OCI-LY1 (cell line): ENCODE results near the gene SMIM22.

Experiments
- H2AFZ ChIP-seq: fragments of 200-600 bp; sonication (generic), shearing (Covaris generic); 2 replicates; pipeline ENCODE4 v1.6.0; 2014; ENCODE audit warnings: antibody characterized with exemption, mild to moderate bottlenecking, low read length
- H3F3A ChIP-seq: fragments of 200-600 bp; sonication (generic), shearing (Covaris generic); 2 replicates; pipeline ENCODE4 v1.6.0; 2014; ENCODE audit warnings: mild to moderate bottlenecking, antibody characterized with exemption, low read length, moderate library complexity; ENCODE audit not compliant: insufficient read depth
- H3K27ac ChIP-seq: fragments of 200-600 bp; sonication (generic); 2 replicates; pipeline ENCODE4 v1.5.1; 2014; ENCODE audit warnings: low read length, mixed run types, mild to moderate bottlenecking, low read depth; ENCODE audit not compliant: poor library complexity, severe bottlenecking
- H3K27me3 ChIP-seq: fragments of 200-600 bp; sonication (generic); 2 replicates; pipeline ENCODE4 v1.6.0; 2014; ENCODE audit warnings: antibody characterized with exemption, mild to moderate bottlenecking, low read length, moderate library complexity; ENCODE audit not compliant: insufficient read depth
- H3K36me3 ChIP-seq: fragments of 200-600 bp; sonication (generic); 2 replicates; pipeline ENCODE4 v1.6.1; 2014; ENCODE audit warnings: mild to moderate bottlenecking, antibody characterized with exemption, low read length, moderate library complexity, mixed read lengths; ENCODE audit not compliant: insufficient read depth
- H3K4me1 ChIP-seq: fragments of 200-600 bp; sonication (generic); 2 replicates; pipeline ENCODE4 v1.5.1; 2014; ENCODE audit warnings: mild to moderate bottlenecking, low read length, moderate library complexity; ENCODE audit not compliant: insufficient read depth, severe bottlenecking
- H3K4me2 ChIP-seq: fragments of 200-600 bp; sonication (generic), shearing (Covaris generic); 2 replicates; pipeline ENCODE4 v1.6.1; 2014; ENCODE audit warnings: low read length
- H3K4me3 ChIP-seq: fragments of 200-600 bp; sonication (generic); 2 replicates; pipeline ENCODE4 v1.5.1; 2014; ENCODE audit warnings: low read length, low read depth, mild to moderate bottlenecking, mixed read lengths; ENCODE audit not compliant: poor library complexity, severe bottlenecking
- H3K79me2 ChIP-seq: fragments of 200-600 bp; shearing (Covaris generic); 2 replicates; pipeline ENCODE4 v1.6.1; 2016; ENCODE audit warnings: mixed run types, low read length, mixed read lengths; ENCODE audit not compliant: insufficient read depth
- H3K9ac ChIP-seq: fragments of 200-600 bp; sonication (generic), shearing (Covaris generic); 2 replicates; pipeline ENCODE4 v1.6.1; 2014; ENCODE audit warnings: mild to moderate bottlenecking, low read length, mixed read lengths
- H3K9me2 ChIP-seq: fragments of 200-600 bp; sonication (generic), shearing (Covaris generic); 2 replicates; pipeline ENCODE4 v1.6.1; 2014; ENCODE audit warnings: low read depth, mild to moderate bottlenecking, low read length, mixed read lengths
- H3K9me3 ChIP-seq: fragments of 200-600 bp; shearing (Covaris generic); 2 replicates; pipeline ENCODE4 v1.6.1; 2014; ENCODE audit warnings: low read length, mixed read lengths
- H4K20me1 ChIP-seq: fragments of 200-600 bp; sonication (generic), shearing (Covaris generic); 2 replicates; pipeline ENCODE4 v1.6.0; 2016; ENCODE audit warnings: mild to moderate bottlenecking, low read length; ENCODE audit not compliant: insufficient read depth
- EZH2 ChIP-seq: fragments of 200-600 bp; sonication (generic), shearing (Covaris generic); IDR thresholded peaks from 2 replicates; pipeline ENCODE4 v1.8.0; 2017; ENCODE audit warnings: borderline replicate concordance, mixed run types, mild to moderate bottlenecking, antibody characterized with exemption, low read length, moderate library complexity, mixed read lengths
- TF ChIP-seq, protein P1 (sequence below): fragments of 200-600 bp; sonication (generic), shearing (Covaris generic); IDR thresholded peaks from 2 replicates; pipeline ENCODE4 v1.5.1; 2017; ENCODE audit warnings: mild to moderate bottlenecking, antibody characterized with exemption, low read length, moderate library complexity, mixed read lengths

Gene SMIM22

DNA sequence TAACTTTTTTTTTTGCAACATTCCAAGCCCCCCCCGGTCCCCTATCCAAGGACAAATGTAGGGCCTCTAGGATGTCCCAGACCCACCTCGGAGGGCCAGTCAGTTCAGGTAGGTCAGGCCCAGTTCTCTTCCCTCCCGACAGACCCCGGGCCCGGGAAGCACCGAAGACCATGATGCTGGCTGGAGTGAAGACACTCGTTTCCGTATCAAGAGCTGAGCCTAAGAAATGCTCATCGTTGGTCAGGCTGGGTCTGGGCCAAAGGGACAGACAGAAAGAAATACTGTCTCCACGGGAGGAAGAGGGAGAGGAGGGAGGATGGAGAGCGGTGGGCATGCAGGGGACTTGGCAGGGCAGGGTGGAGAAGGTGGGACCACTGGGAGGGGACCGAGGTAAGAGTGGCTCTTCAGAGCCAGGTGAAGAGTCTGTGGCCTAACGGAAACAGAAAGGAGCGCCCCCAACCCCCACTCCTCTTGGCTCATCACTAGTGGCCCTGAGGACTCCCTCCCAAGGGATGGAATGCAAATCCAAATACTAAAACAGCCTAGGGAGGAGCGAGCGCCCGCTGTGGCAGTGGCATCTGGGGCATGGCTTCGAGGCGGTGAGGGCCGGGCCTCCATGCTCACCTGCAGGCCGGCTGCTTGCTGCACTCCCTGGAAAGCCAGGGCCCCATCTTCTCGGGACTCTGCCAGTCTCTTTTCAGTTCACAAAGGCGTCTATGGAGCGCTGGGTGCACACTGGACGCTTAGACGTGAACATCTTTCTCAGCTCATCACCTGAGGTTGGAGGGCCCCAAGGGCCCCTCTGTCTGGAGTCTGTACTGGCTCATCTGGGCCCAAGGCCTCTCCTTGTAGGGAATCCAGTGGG lies 9.0 kb downstream of the SMIM22 start:
- Histone ChIP-seq H3K79me2 (no peaks in the 10 kb centered on the region), H3K9me2 (no peaks in the 10 kb centered on the region), H3K4me1 (peaks cover 16% of the 10 kb centered on the region), H3K27me3 (no peaks in the 10 kb centered on the region), H3K4me2 (no peak overlapping the region), H3K27ac (peak overlapping the region; percentile 2), H3K36me3 (peaks cover 27% of the 10 kb centered on the region), H3K9ac (no peak overlapping the region), H3K9me3 (no peaks in the 10 kb centered on the region), H4K20me1 (no peaks in the 10 kb centered on the region), H3K4me3 (no peak overlapping the region), H3F3A (no peaks in the 10 kb centered on the region), H2AFZ (no peak overlapping the region)
- TF ChIP-seq, protein P1, sequence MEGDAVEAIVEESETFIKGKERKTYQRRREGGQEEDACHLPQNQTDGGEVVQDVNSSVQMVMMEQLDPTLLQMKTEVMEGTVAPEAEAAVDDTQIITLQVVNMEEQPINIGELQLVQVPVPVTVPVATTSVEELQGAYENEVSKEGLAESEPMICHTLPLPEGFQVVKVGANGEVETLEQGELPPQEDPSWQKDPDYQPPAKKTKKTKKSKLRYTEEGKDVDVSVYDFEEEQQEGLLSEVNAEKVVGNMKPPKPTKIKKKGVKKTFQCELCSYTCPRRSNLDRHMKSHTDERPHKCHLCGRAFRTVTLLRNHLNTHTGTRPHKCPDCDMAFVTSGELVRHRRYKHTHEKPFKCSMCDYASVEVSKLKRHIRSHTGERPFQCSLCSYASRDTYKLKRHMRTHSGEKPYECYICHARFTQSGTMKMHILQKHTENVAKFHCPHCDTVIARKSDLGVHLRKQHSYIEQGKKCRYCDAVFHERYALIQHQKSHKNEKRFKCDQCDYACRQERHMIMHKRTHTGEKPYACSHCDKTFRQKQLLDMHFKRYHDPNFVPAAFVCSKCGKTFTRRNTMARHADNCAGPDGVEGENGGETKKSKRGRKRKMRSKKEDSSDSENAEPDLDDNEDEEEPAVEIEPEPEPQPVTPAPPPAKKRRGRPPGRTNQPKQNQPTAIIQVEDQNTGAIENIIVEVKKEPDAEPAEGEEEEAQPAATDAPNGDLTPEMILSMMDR = no peak
- no peak for TF ChIP-seq EZH2

DNA sequence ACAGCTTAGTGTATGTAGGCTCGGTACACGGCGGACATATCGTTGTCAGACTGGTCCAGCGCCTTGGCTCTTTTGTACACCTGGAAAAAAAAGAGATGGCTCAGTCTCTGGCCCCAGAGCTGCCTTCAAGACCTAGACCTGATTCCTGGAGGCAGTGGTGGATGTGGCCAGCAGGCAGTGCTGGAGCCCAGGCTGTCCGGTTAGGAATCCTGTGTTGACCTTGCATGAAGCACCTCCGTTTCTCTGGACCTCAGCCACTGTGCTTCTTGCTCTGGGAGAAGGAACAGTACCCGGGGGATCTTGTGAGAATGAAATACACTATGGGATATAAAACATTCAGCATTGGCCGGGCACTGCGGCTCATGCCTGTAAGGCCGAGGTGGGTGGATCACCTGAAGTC lies 10.1 kb downstream of the SMIM22 start:
- Histone ChIP-seq H3K9me2 (no peaks in the 10 kb centered on the region), H2AFZ (no peak overlapping the region), H3K36me3 (peaks cover 36% of the 10 kb centered on the region), H3K4me1 (peaks cover 16% of the 10 kb centered on the region), H3K27ac (no peak overlapping the region), H3K4me2 (no peak overlapping the region), H3F3A (no peaks in the 10 kb centered on the region), H3K79me2 (no peaks in the 10 kb centered on the region), H3K9me3 (no peaks in the 10 kb centered on the region), H3K4me3 (no peak overlapping the region), H4K20me1 (no peaks in the 10 kb centered on the region), H3K27me3 (no peaks in the 10 kb centered on the region), H3K9ac (no peak overlapping the region)
- TF ChIP-seq, protein P1 = no peak
- no peak for TF ChIP-seq EZH2

DNA sequence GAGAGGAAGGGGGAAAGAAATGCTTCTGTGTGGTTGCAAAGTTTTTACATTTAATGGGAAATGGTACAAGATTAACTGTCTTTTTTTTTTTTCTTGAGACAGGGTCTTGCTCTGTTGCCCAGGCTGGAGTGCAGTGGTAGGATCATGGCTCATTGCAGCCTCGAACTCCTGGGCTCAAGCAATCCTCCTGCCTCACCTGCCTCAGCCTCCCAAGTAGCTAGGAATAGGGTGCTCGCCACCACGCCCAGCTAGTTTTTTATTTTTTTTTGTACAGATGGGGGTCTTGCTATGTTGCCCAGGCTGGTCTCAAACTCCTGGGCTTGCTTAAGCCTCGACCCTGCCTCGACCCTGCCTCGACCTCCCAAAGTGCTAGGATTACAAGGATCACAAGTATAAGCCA lies 11.1 kb downstream of the SMIM22 start:
- Histone ChIP-seq H3K27ac (no peak overlapping the region), H3K36me3 (peaks cover 39% of the 10 kb centered on the region), H4K20me1 (no peaks in the 10 kb centered on the region), H3K4me1 (peaks cover 14% of the 10 kb centered on the region), H2AFZ (no peak overlapping the region), H3K9ac (no peak overlapping the region), H3K27me3 (no peaks in the 10 kb centered on the region), H3K4me2 (no peak overlapping the region), H3K4me3 (no peak overlapping the region), H3K79me2 (no peaks in the 10 kb centered on the region), H3F3A (no peaks in the 10 kb centered on the region), H3K9me3 (no peaks in the 10 kb centered on the region), H3K9me2 (no peaks in the 10 kb centered on the region)
- no peak for TF ChIP-seq EZH2
- TF ChIP-seq, protein P1 = no peak
